Right atrium auricular region (tissue), 2 donors: Measurements from ENCODE around the gene SKAP1. TPM values are rescaled to one million over a fixed set of nuclear protein-coding genes. Genes with fewer than 3 reads are reported as not detected.

Experiments used
- DNase-seq: peaks from one replicate; pipeline ENCODE4 v3.0.0-alpha.2; 2019; ENCODE audit warnings: low spot score
- H3K27ac ChIP-seq, 2 donors: fragments of 200-600 bp; sonication (generic); 1 replicate in 1 of 2; 2 replicates in 1 of 2; pipeline ENCODE4 v1.5.1; 2016 to 2019
- H3K27me3 ChIP-seq, 2 donors: fragments of 200-600 bp; sonication (generic); one replicate each; pipeline versions ENCODE4 v1.5.1 to v1.6.0; 2017 to 2019
- H3K36me3 ChIP-seq: fragments of 200-600 bp; sonication (generic); one replicate; pipeline ENCODE4 v1.5.1; 2016
- H3K4me1 ChIP-seq, 2 donors: fragments of 200-600 bp; sonication (generic); one replicate each; pipeline versions ENCODE4 v1.5.1 to v1.6.0; 2017 to 2019
- H3K4me3 ChIP-seq, 2 donors: fragments of 200-600 bp; sonication (generic); 1 replicate in 1 of 2; 2 replicates in 1 of 2; pipeline ENCODE4 v1.5.1; 2017 to 2019; ENCODE audit warnings: mild to moderate bottlenecking in 1 of 2, moderate library complexity in 1 of 2
- H3K9me3 ChIP-seq, 2 donors: fragments of 200-600 bp; sonication (generic); one replicate each; pipeline ENCODE4 v1.5.1; 2019
- total RNA-seq, 2 donors: library from RNA; depleted of rRNA; stranded (reverse); fragments of >200 nt; gene quantifications; one replicate each; pipeline ENCODE4 v1.1.0, GENCODE V29; 2016
- TF ChIP-seq, protein P1 (sequence below), 2 donors: fragments of 200-600 bp; sonication (generic); IDR thresholded peaks; one replicate each; pipeline ENCODE4 v1.5.1; 2019; ENCODE audit warnings: antibody characterized with exemption in 2 of 2

The SKAP1 gene
- total RNA-seq, 2 donors from 2014 or later = not detected

DNA sequence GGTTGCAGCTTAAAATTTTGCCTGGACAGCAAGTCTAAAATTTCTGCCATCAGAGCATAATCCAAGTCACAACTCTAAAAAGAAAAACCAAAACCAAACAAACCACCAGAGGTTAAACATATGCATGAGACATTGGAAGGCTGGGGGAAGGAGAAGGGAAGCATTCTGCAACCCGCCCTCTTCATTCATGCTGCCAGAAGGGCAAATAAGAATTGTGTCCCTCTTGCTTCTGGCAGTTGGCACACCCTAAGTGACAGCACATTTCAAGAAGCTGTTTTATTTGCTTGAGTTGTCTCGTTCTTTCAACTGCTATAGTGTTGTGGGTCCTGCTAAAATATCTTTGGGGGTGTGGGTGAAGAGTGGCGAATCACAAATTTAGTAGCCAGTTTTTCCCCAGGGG, 99.6 kb downstream of the SKAP1 start:
- no peak overlapping the region for H3K4me3 ChIP-seq
- no peaks in the 10 kb centered on the region for H3K9me3 ChIP-seq
- DNase-seq = no peak
- no peaks in the 10 kb centered on the region for H3K36me3 ChIP-seq
- no peak overlapping the region for H3K27ac ChIP-seq
- TF ChIP-seq, protein P1, sequence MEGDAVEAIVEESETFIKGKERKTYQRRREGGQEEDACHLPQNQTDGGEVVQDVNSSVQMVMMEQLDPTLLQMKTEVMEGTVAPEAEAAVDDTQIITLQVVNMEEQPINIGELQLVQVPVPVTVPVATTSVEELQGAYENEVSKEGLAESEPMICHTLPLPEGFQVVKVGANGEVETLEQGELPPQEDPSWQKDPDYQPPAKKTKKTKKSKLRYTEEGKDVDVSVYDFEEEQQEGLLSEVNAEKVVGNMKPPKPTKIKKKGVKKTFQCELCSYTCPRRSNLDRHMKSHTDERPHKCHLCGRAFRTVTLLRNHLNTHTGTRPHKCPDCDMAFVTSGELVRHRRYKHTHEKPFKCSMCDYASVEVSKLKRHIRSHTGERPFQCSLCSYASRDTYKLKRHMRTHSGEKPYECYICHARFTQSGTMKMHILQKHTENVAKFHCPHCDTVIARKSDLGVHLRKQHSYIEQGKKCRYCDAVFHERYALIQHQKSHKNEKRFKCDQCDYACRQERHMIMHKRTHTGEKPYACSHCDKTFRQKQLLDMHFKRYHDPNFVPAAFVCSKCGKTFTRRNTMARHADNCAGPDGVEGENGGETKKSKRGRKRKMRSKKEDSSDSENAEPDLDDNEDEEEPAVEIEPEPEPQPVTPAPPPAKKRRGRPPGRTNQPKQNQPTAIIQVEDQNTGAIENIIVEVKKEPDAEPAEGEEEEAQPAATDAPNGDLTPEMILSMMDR (IDR thresholded peaks at IDR 0.05) = no peak
- H3K4me1 ChIP-seq = no peaks in the 10 kb centered on the region
- peaks cover 0 to 9% of the 10 kb centered on the region in 2 donors for H3K27me3 ChIP-seq

DNA sequence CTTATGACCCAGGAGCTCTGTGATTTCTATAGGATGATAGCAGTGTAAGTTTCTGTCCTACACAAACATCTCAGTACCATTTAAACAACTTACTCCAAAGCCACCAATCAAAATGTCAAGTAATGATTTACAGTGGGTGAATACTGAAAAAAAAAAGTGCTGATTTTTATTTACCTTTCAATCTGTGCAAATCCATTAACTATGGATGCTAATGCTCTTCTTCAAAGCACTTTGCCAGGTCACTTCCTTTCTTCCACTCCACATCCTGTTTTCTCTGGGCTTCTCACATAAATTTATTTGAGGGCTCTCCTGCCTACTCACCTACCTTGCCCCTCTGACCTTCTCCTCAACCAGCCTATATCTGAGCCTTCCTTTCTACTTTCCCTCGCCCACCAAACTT, 101.6 kb downstream of the SKAP1 start:
- Histone ChIP-seq H3K27me3 (peaks cover 0 to 9% of the 10 kb centered on the region in 2 donors), H3K4me3 (no peak overlapping the region), H3K9me3 (no peaks in the 10 kb centered on the region), H3K4me1 (no peaks in the 10 kb centered on the region), H3K27ac (no peak overlapping the region), H3K36me3 (no peaks in the 10 kb centered on the region)
- DNase-seq = no peak
- TF ChIP-seq, protein P1 (IDR thresholded peaks at IDR 0.05) = no peak

DNA sequence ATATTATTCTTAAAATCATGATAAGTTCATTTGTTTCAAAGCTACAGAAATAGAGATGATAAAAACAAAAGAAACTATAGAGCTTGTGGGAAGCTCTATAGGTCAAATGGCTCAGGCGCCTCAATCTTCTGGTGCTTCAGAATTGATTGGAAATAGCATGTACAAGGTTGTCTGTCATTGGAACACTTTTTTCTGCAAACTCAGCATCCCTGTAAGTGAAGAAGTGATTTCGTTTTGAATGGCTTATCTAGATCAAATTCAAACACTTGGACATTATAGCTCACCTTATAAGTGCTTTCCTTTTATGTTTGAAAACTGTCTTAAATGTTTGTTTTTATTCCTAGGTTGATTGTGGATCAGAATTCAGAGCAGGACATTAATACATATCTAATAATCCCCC, 103.7 kb downstream of the SKAP1 start:
- no peaks in the 10 kb centered on the region for H3K4me1 ChIP-seq
- H3K4me3 ChIP-seq = no peak overlapping the region
- TF ChIP-seq, protein P1 (IDR thresholded peaks at IDR 0.05) = no peak
- H3K27ac ChIP-seq = no peak overlapping the region
- H3K9me3 ChIP-seq = no peaks in the 10 kb centered on the region
- H3K27me3 ChIP-seq = peaks cover 0 to 9% of the 10 kb centered on the region in 2 donors
- no peaks in the 10 kb centered on the region for H3K36me3 ChIP-seq
- no peak for DNase-seq

DNA sequence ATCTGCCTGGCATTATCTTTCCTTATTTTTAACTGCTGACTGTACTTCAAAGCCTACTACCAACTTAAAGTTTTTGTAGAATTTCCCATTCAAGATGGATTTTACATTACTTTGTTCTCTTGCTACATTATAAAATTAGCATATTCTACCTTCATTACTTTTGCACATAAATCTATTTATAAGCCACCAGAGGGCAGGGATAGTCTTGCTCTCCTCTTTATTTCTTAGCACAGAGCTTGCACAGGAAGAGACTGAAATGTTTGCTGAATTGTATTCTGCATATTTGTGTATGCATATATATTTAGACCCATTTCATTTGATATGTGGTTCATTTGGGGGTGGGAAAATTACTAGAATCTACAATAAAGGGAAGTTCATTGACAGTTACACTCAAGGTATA, 108.0 kb downstream of the SKAP1 start:
- Histone ChIP-seq H3K27ac (no peak overlapping the region), H3K4me3 (no peak overlapping the region), H3K9me3 (no peaks in the 10 kb centered on the region), H3K27me3 (no peaks in the 10 kb centered on the region), H3K4me1 (no peaks in the 10 kb centered on the region), H3K36me3 (no peaks in the 10 kb centered on the region)
- DNase-seq = no peak
- TF ChIP-seq, protein P1 (IDR thresholded peaks at IDR 0.05) = no peak

DNA sequence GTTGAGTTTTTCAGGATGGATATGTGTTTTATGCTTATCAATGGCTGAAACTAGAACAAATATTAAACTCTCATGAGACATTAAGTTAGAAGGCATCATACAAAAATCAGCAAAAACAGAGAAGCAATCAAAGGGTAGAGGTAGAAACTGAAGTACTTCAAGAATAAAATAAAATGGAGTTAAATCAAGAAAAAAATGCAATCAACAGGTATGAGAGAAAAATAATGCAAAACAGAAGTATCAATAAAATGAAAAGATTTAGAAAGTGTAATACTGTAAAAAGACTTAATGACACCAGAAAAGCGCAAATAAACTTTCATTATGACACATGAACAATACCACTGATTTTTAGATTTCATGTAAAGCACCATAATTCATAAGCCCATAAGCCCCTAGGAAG, 112.3 kb downstream of the SKAP1 start:
- H3K9me3 ChIP-seq = no peaks in the 10 kb centered on the region
- no peaks in the 10 kb centered on the region for H3K4me1 ChIP-seq
- no peak overlapping the region for H3K4me3 ChIP-seq
- no peaks in the 10 kb centered on the region for H3K36me3 ChIP-seq
- no peaks in the 10 kb centered on the region for H3K27me3 ChIP-seq
- TF ChIP-seq, protein P1 (IDR thresholded peaks at IDR 0.05) = no peak
- DNase-seq = no peak
- H3K27ac ChIP-seq = no peak overlapping the region

DNA sequence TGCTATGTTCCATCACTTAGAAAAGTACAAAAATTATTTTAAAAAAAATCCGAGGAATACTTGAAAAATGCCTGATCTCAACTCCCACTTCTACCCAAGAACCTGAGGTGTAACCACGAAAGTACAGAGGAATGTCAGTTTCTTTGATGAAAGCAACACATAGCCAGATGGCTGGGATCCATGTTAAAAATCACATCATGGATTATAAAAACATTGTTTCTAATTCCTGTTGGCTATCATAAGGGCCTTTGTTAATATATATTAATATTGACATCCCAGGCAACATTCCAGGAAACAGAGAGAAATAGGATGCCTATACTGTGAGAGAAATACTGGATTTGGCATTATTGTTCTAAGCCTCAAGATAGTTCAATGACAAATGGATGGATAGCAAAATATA, 115.3 kb downstream of the SKAP1 start:
- no peak for DNase-seq
- Histone ChIP-seq H3K4me1 (no peaks in the 10 kb centered on the region), H3K4me3 (no peak overlapping the region), H3K9me3 (no peaks in the 10 kb centered on the region), H3K27me3 (peaks cover 0 to 5% of the 10 kb centered on the region in 2 donors), H3K27ac (no peak overlapping the region), H3K36me3 (no peaks in the 10 kb centered on the region)
- TF ChIP-seq, protein P1 (IDR thresholded peaks at IDR 0.05) = no peak
